SK-N-SH treated with all-trans-retinoic acid at 6 μM for 48 hours (cell line): ENCODE measurements around the gene BPIFB6.

Source experiments
- CREB5 ChIP-seq: fragments of 250-450 bp; sonication (Bioruptor Pico); IDR thresholded peaks from 2 replicates; pipeline ENCODE4 v1.5.1; 2020; ENCODE audit warnings: low read depth, mild to moderate bottlenecking, moderate library complexity
- OSR1 ChIP-seq: fragments of 250-450 bp; sonication (Bioruptor Pico); IDR thresholded peaks from 2 replicates; pipeline ENCODE4 v1.8.0; 2022; ENCODE audit warnings: moderate library complexity, mild to moderate bottlenecking, inconsistent platforms
- ZFP3 ChIP-seq: fragments of 250-450 bp; sonication (Bioruptor Pico); IDR thresholded peaks from 2 replicates; pipeline ENCODE4 v1.5.0; 2020; ENCODE audit warnings: mild to moderate bottlenecking, moderate library complexity

- TF ChIP-seq OSR1 (CRISPR knock-in tag) (no peak), ZFP3 (CRISPR knock-in tag) (no peak), CREB5 (CRISPR knock-in tag) (no peak)
These were observed 12.3 kb downstream of the BPIFB6 start for GRCh38 chr20:33043731-33044181.
